DOHH2 (cell line): ENCODE data around the gene IQCB1.

Source experiments
- H3F3A ChIP-seq: fragments of 200-600 bp; sonication (generic), shearing (Covaris generic); 2 replicates; pipeline ENCODE4 v1.6.0; 2016; ENCODE audit warnings: antibody characterized with exemption, mild to moderate bottlenecking; ENCODE audit not compliant: control insufficient read depth, insufficient read depth
- H3K27ac ChIP-seq: fragments of 200-600 bp; sonication (generic); 2 replicates; pipeline ENCODE4 v1.5.1; 2014; ENCODE audit warnings: low read depth, mild to moderate bottlenecking, low read length, moderate library complexity
- H3K27me3 ChIP-seq: fragments of 200-600 bp; sonication (generic); 2 replicates; pipeline ENCODE4 v1.6.1; 2014; ENCODE audit warnings: mild to moderate bottlenecking, low read length, mixed read lengths; ENCODE audit not compliant: control insufficient read depth
- H3K36me3 ChIP-seq: fragments of 200-600 bp; sonication (generic); 2 replicates; pipeline ENCODE4 v1.6.1; 2014; ENCODE audit warnings: mild to moderate bottlenecking, low read length, moderate library complexity, mixed read lengths; ENCODE audit not compliant: control insufficient read depth
- H3K4me1 ChIP-seq: fragments of 200-600 bp; sonication (generic); 2 replicates; pipeline ENCODE4 v1.6.1; 2014; ENCODE audit warnings: mild to moderate bottlenecking, low read length, mixed read lengths; ENCODE audit not compliant: control insufficient read depth
- H3K4me2 ChIP-seq: fragments of 200-600 bp; sonication (generic); 2 replicates; pipeline ENCODE4 v1.6.0; 2014; ENCODE audit warnings: mild to moderate bottlenecking, low read length, moderate library complexity
- H3K4me3 ChIP-seq: fragments of 200-600 bp; sonication (generic); 2 replicates; pipeline ENCODE4 v1.5.1; 2014; ENCODE audit warnings: mild to moderate bottlenecking, low read length, mixed read lengths
- H3K79me2 ChIP-seq: fragments of 200-600 bp; sonication (generic); 2 replicates; pipeline ENCODE4 v1.6.1; 2014; ENCODE audit warnings: mild to moderate bottlenecking, low read length, mixed read lengths; ENCODE audit not compliant: control insufficient read depth
- H3K9me2 ChIP-seq: fragments of 200-600 bp; sonication (generic); replicated peaks from 2 replicates; pipeline ENCODE4 v1.6.1; 2014; ENCODE audit warnings: mild to moderate bottlenecking, low read length, mixed read lengths; ENCODE audit not compliant: control insufficient read depth
- H3K9me3 ChIP-seq: fragments of 200-600 bp; sonication (generic); 2 replicates; pipeline ENCODE4 v1.6.1; 2014; ENCODE audit warnings: antibody characterized with exemption, low read length, mixed read lengths; ENCODE audit not compliant: control insufficient read depth, insufficient read depth
- H4K20me1 ChIP-seq: fragments of 200-600 bp; sonication (generic); 2 replicates; pipeline ENCODE4 v1.6.0; 2014; ENCODE audit warnings: low read depth, mild to moderate bottlenecking, antibody characterized with exemption, low read length, moderate library complexity; ENCODE audit not compliant: control insufficient read depth, insufficient read depth
- EZH2phosphoT487 ChIP-seq: fragments of 200-600 bp; sonication (generic); IDR thresholded peaks from 2 replicates; pipeline ENCODE4 v1.6.1; 2017; ENCODE audit warnings: borderline replicate concordance, mild to moderate bottlenecking, antibody characterized with exemption, low read length, moderate library complexity, mixed read lengths
- TF ChIP-seq, protein P1 (sequence below): fragments of 200-600 bp; sonication (generic); IDR thresholded peaks from one replicate; pipeline ENCODE4 v1.5.1; 2014; ENCODE audit warnings: antibody characterized with exemption, mild to moderate bottlenecking, low read depth, low read length; ENCODE audit not compliant: poor library complexity, severe bottlenecking

IQCB1 gene

GRCh38 chr3:121803771-121804320, 31.0 kb downstream of the IQCB1 start:
- Histone ChIP-seq H3K4me1 (peaks cover 81% of the 10 kb centered on the region), H3K4me2 (no peak overlapping the region), H4K20me1 (no peaks in the 10 kb centered on the region), H3K9me3 (no peaks in the 10 kb centered on the region), H3K9me2 (no peaks in the 10 kb centered on the region), H3K27me3 (no peaks in the 10 kb centered on the region), H3F3A (peaks cover 24% of the 10 kb centered on the region), H3K36me3 (peaks cover 99% of the 10 kb centered on the region), H3K27ac (peak overlapping the region; percentile 19; the same call in 1 of the 2 replicates), H3K4me3 (no peak overlapping the region), H3K79me2 (peaks cover 32% of the 10 kb centered on the region)
- TF ChIP-seq, protein P1, sequence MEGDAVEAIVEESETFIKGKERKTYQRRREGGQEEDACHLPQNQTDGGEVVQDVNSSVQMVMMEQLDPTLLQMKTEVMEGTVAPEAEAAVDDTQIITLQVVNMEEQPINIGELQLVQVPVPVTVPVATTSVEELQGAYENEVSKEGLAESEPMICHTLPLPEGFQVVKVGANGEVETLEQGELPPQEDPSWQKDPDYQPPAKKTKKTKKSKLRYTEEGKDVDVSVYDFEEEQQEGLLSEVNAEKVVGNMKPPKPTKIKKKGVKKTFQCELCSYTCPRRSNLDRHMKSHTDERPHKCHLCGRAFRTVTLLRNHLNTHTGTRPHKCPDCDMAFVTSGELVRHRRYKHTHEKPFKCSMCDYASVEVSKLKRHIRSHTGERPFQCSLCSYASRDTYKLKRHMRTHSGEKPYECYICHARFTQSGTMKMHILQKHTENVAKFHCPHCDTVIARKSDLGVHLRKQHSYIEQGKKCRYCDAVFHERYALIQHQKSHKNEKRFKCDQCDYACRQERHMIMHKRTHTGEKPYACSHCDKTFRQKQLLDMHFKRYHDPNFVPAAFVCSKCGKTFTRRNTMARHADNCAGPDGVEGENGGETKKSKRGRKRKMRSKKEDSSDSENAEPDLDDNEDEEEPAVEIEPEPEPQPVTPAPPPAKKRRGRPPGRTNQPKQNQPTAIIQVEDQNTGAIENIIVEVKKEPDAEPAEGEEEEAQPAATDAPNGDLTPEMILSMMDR: no peak
- TF ChIP-seq EZH2phosphoT487: no peak

GRCh38 chr3:121800906-121801305, 34.0 kb downstream of the IQCB1 start:
- Histone ChIP-seq H3K27ac (peak overlapping the region; percentile 24), H3K9me2 (no peaks in the 10 kb centered on the region), H3K79me2 (peaks cover 20% of the 10 kb centered on the region), H3K36me3 (peaks cover 94% of the 10 kb centered on the region), H3K4me2 (no peak overlapping the region), H3F3A (peaks cover 39% of the 10 kb centered on the region), H3K4me3 (no peak overlapping the region), H4K20me1 (no peaks in the 10 kb centered on the region), H3K27me3 (no peaks in the 10 kb centered on the region), H3K9me3 (no peaks in the 10 kb centered on the region), H3K4me1 (peaks cover 84% of the 10 kb centered on the region)
- TF ChIP-seq, protein P1: no peak
- no peak for TF ChIP-seq EZH2phosphoT487

GRCh38 chr3:121796970-121797369, 37.9 kb downstream of the IQCB1 start:
- Histone ChIP-seq H4K20me1 (no peaks in the 10 kb centered on the region), H3F3A (peaks cover 61% of the 10 kb centered on the region), H3K27ac (peak overlapping the region; percentile 97), H3K9me2 (no peaks in the 10 kb centered on the region), H3K27me3 (no peaks in the 10 kb centered on the region), H3K79me2 (peaks cover 35% of the 10 kb centered on the region), H3K4me3 (peak overlapping the region; percentile 27), H3K36me3 (peaks cover 86% of the 10 kb centered on the region), H3K9me3 (no peaks in the 10 kb centered on the region), H3K4me1 (peaks cover 84% of the 10 kb centered on the region), H3K4me2 (peak overlapping the region; percentile 80)
- TF ChIP-seq EZH2phosphoT487: no peak
- TF ChIP-seq, protein P1: no peak
